Measurements from ENCODE around the gene FAM174B. TPM values are rescaled to one million over a fixed set of nuclear protein-coding genes. Genes with fewer than 3 reads are reported as not detected.

The FAM174B gene
- total RNA-seq, 1 donor from 2014 or later, result 11.0 TPM

GRCh38 chr15:92666780-92667179 is 11.2 kb upstream of the FAM174B start:
- no peaks in the 10 kb centered on the region for H3K9me3 Mint-ChIP-seq (ENCODE audit: unreplicated experiment)

GRCh38 chr15:92665100-92665555 is 9.6 kb upstream of the FAM174B start:
- Mint-ChIP-seq H3K36me3 (ENCODE audit: unreplicated experiment) (no peaks in the 10 kb centered on the region), H3K27me3 (ENCODE audit: unreplicated experiment) (peaks cover 7% of the 10 kb centered on the region), H3K27ac (ENCODE audit: unreplicated experiment) (peak overlapping the region; percentile 62), H3K4me3 (ENCODE audit: unreplicated experiment) (peak overlapping the region; percentile 44), H3K9me3 (ENCODE audit: unreplicated experiment) (no peaks in the 10 kb centered on the region), H3K4me1 (ENCODE audit: unreplicated experiment) (peaks cover 40% of the 10 kb centered on the region)
- no peak for TF ChIP-seq CTCF (IDR thresholded peaks at IDR 0.05)
- no peak for DNase-seq (ENCODE audit: extremely low spot score, unreplicated experiment)

More at GRCh38 chr15:92666780-92667179, 11.2 kb upstream of the FAM174B start:
- H3K36me3 Mint-ChIP-seq (ENCODE audit: unreplicated experiment), result no peaks in the 10 kb centered on the region
- H3K27me3 Mint-ChIP-seq (ENCODE audit: unreplicated experiment), result peaks cover 17% of the 10 kb centered on the region
- TF ChIP-seq CTCF (IDR thresholded peaks at IDR 0.05), result no peak
- H3K4me3 Mint-ChIP-seq (ENCODE audit: unreplicated experiment), result no peak overlapping the region
- peak overlapping the region; percentile 69 for H3K27ac Mint-ChIP-seq (ENCODE audit: unreplicated experiment)
- DNase-seq (ENCODE audit: extremely low spot score, unreplicated experiment), result no peak
- H3K4me1 Mint-ChIP-seq (ENCODE audit: unreplicated experiment), result peaks cover 40% of the 10 kb centered on the region

GRCh38 chr15:92664178-92664900 is 8.8 kb upstream of the FAM174B start:
- H3K27ac Mint-ChIP-seq (ENCODE audit: unreplicated experiment), result peak overlapping the region; percentile 62
- no peak for DNase-seq (ENCODE audit: extremely low spot score, unreplicated experiment)
- H3K27me3 Mint-ChIP-seq (ENCODE audit: unreplicated experiment), result peaks cover 5% of the 10 kb centered on the region
- H3K4me1 Mint-ChIP-seq (ENCODE audit: unreplicated experiment), result peaks cover 40% of the 10 kb centered on the region
- no peak for TF ChIP-seq CTCF (IDR thresholded peaks at IDR 0.05)
- no peaks in the 10 kb centered on the region for H3K9me3 Mint-ChIP-seq (ENCODE audit: unreplicated experiment)
- no peak overlapping the region for H3K4me3 Mint-ChIP-seq (ENCODE audit: unreplicated experiment)
- H3K36me3 Mint-ChIP-seq (ENCODE audit: unreplicated experiment), result no peaks in the 10 kb centered on the region

GRCh38 chr15:92663250-92663951 is 7.8 kb upstream of the FAM174B start:
- Mint-ChIP-seq H3K9me3 (ENCODE audit: unreplicated experiment) (no peaks in the 10 kb centered on the region), H3K36me3 (ENCODE audit: unreplicated experiment) (no peaks in the 10 kb centered on the region), H3K27ac (ENCODE audit: unreplicated experiment) (no peak overlapping the region), H3K4me3 (ENCODE audit: unreplicated experiment) (no peak overlapping the region), H3K4me1 (ENCODE audit: unreplicated experiment) (peaks cover 40% of the 10 kb centered on the region), H3K27me3 (ENCODE audit: unreplicated experiment) (peaks cover 9% of the 10 kb centered on the region)
- no peak for TF ChIP-seq CTCF (IDR thresholded peaks at IDR 0.05)
- no peak for DNase-seq (ENCODE audit: extremely low spot score, unreplicated experiment)

GRCh38 chr15:92662762-92663161 is 7.2 kb upstream of the FAM174B start:
- H3K27ac Mint-ChIP-seq (ENCODE audit: unreplicated experiment), result no peak overlapping the region
- H3K4me1 Mint-ChIP-seq (ENCODE audit: unreplicated experiment), result peaks cover 36% of the 10 kb centered on the region
- no peak for DNase-seq (ENCODE audit: extremely low spot score, unreplicated experiment)
- peaks cover 13% of the 10 kb centered on the region for H3K27me3 Mint-ChIP-seq (ENCODE audit: unreplicated experiment)
- no peaks in the 10 kb centered on the region for H3K36me3 Mint-ChIP-seq (ENCODE audit: unreplicated experiment)
- TF ChIP-seq CTCF (IDR thresholded peaks at IDR 0.05), result no peak
- H3K4me3 Mint-ChIP-seq (ENCODE audit: unreplicated experiment), result no peak overlapping the region
- H3K9me3 Mint-ChIP-seq (ENCODE audit: unreplicated experiment), result no peaks in the 10 kb centered on the region

All from osteocyte (in vitro differentiated cells).